ENCODE data around the gene GALNT10.

Gene GALNT10

GRCh38 chr5:154203798-154204578, 13.5 kb downstream of the GALNT10 start:
- DNase-seq, result no peak

GRCh38 chr5:154205441-154206117, 15.0 kb downstream of the GALNT10 start:
- DNase-seq, result no peak

- DNase-seq, result no peak
Observed at GRCh38 chr5:154206311-154206710, 15.8 kb downstream of the GALNT10 start.

GRCh38 chr5:154207204-154207603, 16.7 kb downstream of the GALNT10 start:
- no peak for DNase-seq

GRCh38 chr5:154209591-154210081, 19.1 kb downstream of the GALNT10 start:
- no peak for DNase-seq

GRCh38 chr5:154210163-154210562, 19.6 kb downstream of the GALNT10 start:
- DNase-seq, result no peak

- DNase-seq, result no peak
Observed at GRCh38 chr5:154211641-154212390, 21.3 kb downstream of the GALNT10 start.

- no peak for DNase-seq
Observed at GRCh38 chr5:154213592-154213991, 23.1 kb downstream of the GALNT10 start.

- no peak for DNase-seq
Observed at GRCh38 chr5:154214371-154215106, 24.0 kb downstream of the GALNT10 start.

- no peak for DNase-seq
Observed at GRCh38 chr5:154215571-154216325, 25.2 kb downstream of the GALNT10 start.

GRCh38 chr5:154217462-154217861, 26.9 kb downstream of the GALNT10 start:
- DNase-seq, result no peak

GRCh38 chr5:154218786-154219185, 28.3 kb downstream of the GALNT10 start:
- no peak for DNase-seq

GRCh38 chr5:154220625-154221024, 30.1 kb downstream of the GALNT10 start:
- DNase-seq, result no peak

- peak; percentile 21 for DNase-seq
Observed at GRCh38 chr5:154221371-154221896, 30.9 kb downstream of the GALNT10 start.

- no peak for DNase-seq
Observed at GRCh38 chr5:154222414-154222813, 31.9 kb downstream of the GALNT10 start.

GRCh38 chr5:154223320-154223719, 32.8 kb downstream of the GALNT10 start:
- no peak for DNase-seq

- no peak for DNase-seq
Observed at GRCh38 chr5:154227090-154227489, 36.6 kb downstream of the GALNT10 start.

GRCh38 chr5:154228696-154229095, 38.2 kb downstream of the GALNT10 start:
- DNase-seq, result no peak

- no peak for DNase-seq
Observed at GRCh38 chr5:154230526-154230925, 40.0 kb downstream of the GALNT10 start.

GRCh38 chr5:154234551-154234950, 44.0 kb downstream of the GALNT10 start:
- no peak for DNase-seq

GRCh38 chr5:154236011-154236410, 45.5 kb downstream of the GALNT10 start:
- DNase-seq, result no peak

All from stimulated activated CD4-positive, alpha-beta T cell treated with anti-CD3 and anti-CD28 coated beads, Interleukin-12 subunit alpha, Interleukin-12 subunit beta, amount 100 ng/mL, for 4 hours (primary cell).